ENCODE measurements around the gene IGF2BP3. TPM values are rescaled to one million over a fixed set of nuclear protein-coding genes. Genes with fewer than 3 reads are reported as not detected.
"Not testable (repeated sequence)": the region's sequence is repeated elsewhere in the genome, so short reads cannot be mapped to it uniquely, and the experiment has no call there.

Gene IGF2BP3
- 1 to 10 TPM in 1 of 2 experiments, under 1 TPM in 1; 0.64 to 1.1 TPM for total RNA-seq

GRCh38 chr7:23470330-23471105 is at the start of gene IGF2BP3:
TSS of gene IGF2BP3 (minus strand) at chr7:23470491. CDS start at chr7:23470110, 381 bp downstream.
- Mint-ChIP-seq H3K4me1 (peaks cover 36% of the 10 kb centered on the region), H3K4me3 (peak within 1 kb of the TSS; percentile 77), H3K27me3 (peaks cover 58% of the 10 kb centered on the region), H3K9me3 (ENCODE audit: low read depth) (no peaks in the 10 kb centered on the region), H3K36me3 (ENCODE audit: low read depth) (peaks cover 2% of the 10 kb centered on the region), H3K27ac (peak within 1 kb of the TSS; percentile 42)
- ChIA-PET CTCF (no interaction called here), POLR2A (no interaction called here)
- ATAC-seq (no peak), DNase-seq (peak; percentile 66)
- intact Hi-C loops (cut with DNase I, micrococcal nuclease) = loop anchor here (2.0 to 10.0 kb wide), 8 partner anchors 62 to 1102 kb away; partner anchors contain the start of genes HYCC1 (in 1 of the 2), NPY (in 1 of the 2), NUP42 (in 1 of the 2) and PALS2 (in 1 of the 2)

- peaks cover 22% of the 10 kb centered on the region for H3K4me1 Mint-ChIP-seq
- DNase-seq (peak; percentile 40), ATAC-seq (peak; percentile 88)
- no peak overlapping the region for H3K4me3 Mint-ChIP-seq
- peaks cover 75% of the 10 kb centered on the region for H3K36me3 Mint-ChIP-seq (ENCODE audit: low read depth)
- H3K27ac Mint-ChIP-seq = peak overlapping the region; percentile 82
- ChIA-PET CTCF (interaction anchor here (0.6 to 1.4 kb wide), 4 partner anchors 10 to 241 kb away, joined by 3 to 5 read pairs (median 4); no protein-coding TSS in a partner anchor), POLR2A (no interaction called here)
- intact Hi-C loops (cut with DNase I, micrococcal nuclease) = loop anchor here in 1 of 2 experiments (2.0 kb wide), 1 partner anchor 16 kb away; the partner anchor contains the start of gene TRA2A
- no peaks in the 10 kb centered on the region for H3K27me3 Mint-ChIP-seq
- H3K9me3 Mint-ChIP-seq (ENCODE audit: low read depth) = peaks cover 2% of the 10 kb centered on the region
Observed at GRCh38 chr7:23514755-23515154, 44.5 kb upstream of the IGF2BP3 start.

DNA sequence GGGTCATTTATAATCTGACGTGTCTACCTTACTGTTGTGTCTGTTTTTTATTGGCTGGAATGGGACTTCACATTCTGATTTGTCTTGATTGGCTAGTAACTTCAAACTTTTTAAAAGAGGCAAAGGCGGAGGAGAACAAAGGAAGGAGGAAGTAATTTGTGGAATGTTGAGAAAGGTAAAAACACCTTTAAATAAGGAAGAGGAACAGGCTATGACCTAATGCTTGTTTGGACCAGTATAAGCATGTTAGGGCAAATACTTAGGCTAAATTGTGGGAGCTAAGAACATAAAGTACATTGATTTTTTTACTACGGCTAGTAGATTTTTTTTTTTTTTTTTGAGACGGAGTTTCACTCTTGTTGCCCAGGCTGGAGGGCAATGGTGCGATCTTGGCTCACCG is 43.5 kb upstream of the IGF2BP3 start:
- H3K36me3 Mint-ChIP-seq (ENCODE audit: low read depth) = peaks cover 73% of the 10 kb centered on the region
- H3K9me3 Mint-ChIP-seq (ENCODE audit: low read depth); DNase-seq; H3K4me3 Mint-ChIP-seq; ATAC-seq; H3K27ac Mint-ChIP-seq; H3K27me3 Mint-ChIP-seq: not testable (repeated sequence)
- intact Hi-C loops (cut with DNase I, micrococcal nuclease) = loop anchor here in 1 of 2 experiments (2.0 kb wide), 1 partner anchor 17 kb away; the partner anchor contains the start of gene TRA2A
- ChIA-PET CTCF (interaction anchor here (0.8 to 1.4 kb wide), 2 partner anchors 9 to 15 kb away, joined by 3 to 4 read pairs; no protein-coding TSS in a partner anchor), POLR2A (interaction anchor here (0.7 kb wide), 1 partner anchor 19 kb away, joined by 9 read pairs; no protein-coding TSS in a partner anchor)
- peaks cover 22% of the 10 kb centered on the region for H3K4me1 Mint-ChIP-seq

GRCh38 chr7:23494009-23494408 is 23.7 kb upstream of the IGF2BP3 start:
- H3K27me3 Mint-ChIP-seq = no peaks in the 10 kb centered on the region
- H3K36me3 Mint-ChIP-seq (ENCODE audit: low read depth) = peaks cover 5% of the 10 kb centered on the region
- H3K27ac Mint-ChIP-seq = no peak overlapping the region
- ChIA-PET CTCF (interaction anchor here (0.6 kb wide), 1 partner anchor 76 kb away, joined by 3 read pairs; no protein-coding TSS in a partner anchor), POLR2A (no interaction called here)
- peaks cover 2% of the 10 kb centered on the region for H3K4me1 Mint-ChIP-seq
- ATAC-seq (no peak), DNase-seq (no peak)
- intact Hi-C loops (cut with DNase I, micrococcal nuclease) = no loop called here
- H3K4me3 Mint-ChIP-seq = no peak overlapping the region
- H3K9me3 Mint-ChIP-seq (ENCODE audit: low read depth) = no peaks in the 10 kb centered on the region

GRCh38 chr7:23491502-23491901 is 21.2 kb upstream of the IGF2BP3 start:
- H3K4me1 Mint-ChIP-seq = peaks cover 2% of the 10 kb centered on the region
- ChIA-PET POLR2A (no interaction called here), CTCF (interaction anchor here (1.0 kb wide), 1 partner anchor 234 kb away, joined by 3 read pairs; no protein-coding TSS in a partner anchor)
- no peaks in the 10 kb centered on the region for H3K27me3 Mint-ChIP-seq
- peak overlapping the region; percentile 78 for H3K4me3 Mint-ChIP-seq
- no peak for DNase-seq
- intact Hi-C loops (cut with DNase I, micrococcal nuclease) = no loop called here
- H3K36me3 Mint-ChIP-seq (ENCODE audit: low read depth) = no peaks in the 10 kb centered on the region
- no peak overlapping the region for H3K27ac Mint-ChIP-seq
- no peaks in the 10 kb centered on the region for H3K9me3 Mint-ChIP-seq (ENCODE audit: low read depth)
- ATAC-seq = no peak

- DNase-seq = peak; percentile 67
- CTCF ChIA-PET = interaction anchor here (0.9 to 1.5 kb wide), 3 partner anchors 13 to 234 kb away, joined by 3 to 5 read pairs (median 3); no protein-coding TSS in a partner anchor
- Mint-ChIP-seq H3K4me3 (peak overlapping the region; percentile 78), H3K36me3 (ENCODE audit: low read depth) (no peaks in the 10 kb centered on the region), H3K9me3 (ENCODE audit: low read depth) (no peaks in the 10 kb centered on the region), H3K4me1 (peaks cover 2% of the 10 kb centered on the region), H3K27me3 (no peaks in the 10 kb centered on the region), H3K27ac (peak overlapping the region; percentile 83)
- intact Hi-C loops (cut with DNase I, micrococcal nuclease) = loop anchor here in 1 of 2 experiments (1.0 kb wide), 1 partner anchor 41 kb away; the partner anchor contains the start of gene TRA2A
- POLR2A ChIA-PET = interaction anchor here (0.6 kb wide), 1 partner anchor 210 kb away, joined by 3 read pairs; no protein-coding TSS in a partner anchor
- peak; percentile 87 for ATAC-seq
Observed at GRCh38 chr7:23490357-23491135, 20.3 kb upstream of the IGF2BP3 start.

DNA sequence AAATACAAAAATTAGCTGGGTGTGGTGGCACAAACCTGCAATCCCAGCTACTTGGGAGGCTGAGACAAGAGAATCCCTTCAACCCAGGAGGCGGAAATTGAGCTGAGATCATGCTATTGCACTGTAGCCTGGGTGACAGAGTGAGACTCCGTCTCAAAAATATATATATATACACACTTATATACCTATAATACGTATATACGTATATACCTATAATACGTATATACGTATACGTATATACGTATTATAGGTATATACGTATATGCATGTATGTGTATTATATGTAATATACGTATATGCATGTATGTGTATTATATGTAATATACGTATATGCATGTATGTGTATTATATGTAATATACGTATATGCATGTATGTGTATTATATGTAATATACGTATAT is 18.4 kb upstream of the IGF2BP3 start:
- H3K9me3 Mint-ChIP-seq (ENCODE audit: low read depth); DNase-seq; H3K36me3 Mint-ChIP-seq (ENCODE audit: low read depth); H3K4me3 Mint-ChIP-seq; H3K4me1 Mint-ChIP-seq; intact Hi-C loops (cut with DNase I, micrococcal nuclease); H3K27ac Mint-ChIP-seq; H3K27me3 Mint-ChIP-seq; ATAC-seq; POLR2A ChIA-PET: not testable (repeated sequence)
- CTCF ChIA-PET = interaction anchor here (0.7 kb wide), 2 partner anchors 181 to 186 kb away, joined by 3 read pairs; no protein-coding TSS in a partner anchor

GRCh38 chr7:23487670-23488069 is 17.4 kb upstream of the IGF2BP3 start:
- DNase-seq (no peak), ATAC-seq (no peak)
- ChIA-PET CTCF (interaction anchor here (0.6 to 1.6 kb wide), 3 partner anchors 22 to 1315 kb away, joined by 3 read pairs; no protein-coding TSS in a partner anchor), POLR2A (no interaction called here)
- H3K4me3 Mint-ChIP-seq = no peak overlapping the region
- H3K9me3 Mint-ChIP-seq (ENCODE audit: low read depth) = no peaks in the 10 kb centered on the region
- intact Hi-C loops (cut with DNase I, micrococcal nuclease) = no loop called here
- no peaks in the 10 kb centered on the region for H3K36me3 Mint-ChIP-seq (ENCODE audit: low read depth)
- H3K27ac Mint-ChIP-seq = no peak overlapping the region
- peaks cover 2% of the 10 kb centered on the region for H3K4me1 Mint-ChIP-seq
- no peaks in the 10 kb centered on the region for H3K27me3 Mint-ChIP-seq

DNA sequence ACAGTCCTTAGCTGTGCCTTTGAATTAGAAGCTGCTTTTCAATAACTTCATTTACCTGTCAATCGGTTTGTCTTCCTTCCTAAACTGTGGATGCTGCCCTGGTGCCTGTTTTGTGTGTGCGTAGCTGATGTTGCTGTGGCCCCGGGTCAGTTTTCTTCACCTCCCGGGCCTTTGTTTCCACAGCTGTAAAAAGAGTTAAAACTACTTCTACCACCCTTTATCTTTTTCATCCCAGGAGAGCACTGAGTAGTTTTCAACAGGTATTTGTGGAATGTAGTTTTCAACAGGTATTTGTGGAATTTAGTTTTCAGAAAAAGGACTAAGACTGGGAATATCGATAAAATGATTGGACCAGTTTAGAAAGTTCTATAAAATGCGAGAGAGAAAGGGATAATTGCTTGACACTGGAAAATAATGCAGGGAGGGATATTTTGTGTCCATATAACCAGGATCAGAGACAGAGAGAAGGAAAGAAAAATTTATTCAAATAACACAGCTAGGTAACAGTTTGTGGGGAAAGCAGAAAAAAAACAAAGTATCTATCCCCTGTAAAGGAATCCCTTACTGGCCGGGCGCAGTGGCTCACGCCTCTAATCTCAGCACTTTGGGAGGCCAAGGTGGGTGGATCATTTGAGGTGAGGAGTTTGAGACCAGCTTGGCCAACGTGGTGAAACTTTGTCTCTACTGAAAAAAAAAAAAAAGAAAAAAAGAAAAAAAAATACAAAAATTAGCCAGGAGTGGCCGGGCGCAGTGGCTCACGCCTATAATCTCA is 15.9 kb upstream of the IGF2BP3 start:
- Mint-ChIP-seq H3K9me3 (ENCODE audit: low read depth) (no peaks in the 10 kb centered on the region), H3K27ac (no peak overlapping the region)
- POLR2A ChIA-PET = no interaction called here

DNA sequence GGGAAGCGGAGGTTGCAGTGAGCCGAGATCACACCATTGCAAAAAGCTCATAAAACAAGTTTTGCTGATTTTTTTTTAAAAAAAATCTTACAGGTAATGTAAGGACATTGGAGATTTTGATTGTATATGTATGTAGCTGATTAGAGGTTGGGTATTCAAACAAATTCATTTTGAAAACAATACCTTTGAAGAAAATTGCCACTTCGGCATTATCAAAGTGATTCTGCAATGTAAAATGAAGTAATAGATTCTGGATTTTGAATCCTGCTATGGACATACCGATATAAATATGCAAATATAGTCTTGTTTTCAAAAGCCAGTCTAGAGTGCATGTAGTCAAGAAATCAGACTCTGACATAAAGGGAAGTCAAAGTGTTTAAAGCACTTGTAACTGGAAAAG is 12.4 kb upstream of the IGF2BP3 start:
- Mint-ChIP-seq H3K4me1 (no peaks in the 10 kb centered on the region), H3K9me3 (ENCODE audit: low read depth) (no peaks in the 10 kb centered on the region), H3K27ac (no peak overlapping the region), H3K36me3 (ENCODE audit: low read depth) (no peaks in the 10 kb centered on the region), H3K4me3 (no peak overlapping the region), H3K27me3 (peaks cover 14% of the 10 kb centered on the region)
- ATAC-seq = no peak
- ChIA-PET POLR2A (interaction anchor here (0.6 kb wide), 1 partner anchor 13 kb away, joined by 5 read pairs; no protein-coding TSS in a partner anchor), CTCF (interaction anchor here (0.7 to 1.3 kb wide), 3 partner anchors 64 to 209 kb away, joined by 3 to 4 read pairs (median 4); no protein-coding TSS in a partner anchor)
- DNase-seq = no peak
- intact Hi-C loops (cut with DNase I, micrococcal nuclease) = no loop called here

More for the DNA sequence above, 15.9 kb upstream of the IGF2BP3 start:
- CTCF ChIA-PET = interaction anchor here (0.6 kb wide), 2 partner anchors 39 to 185 kb away, joined by 3 read pairs; no protein-coding TSS in a partner anchor
- intact Hi-C loops (cut with DNase I, micrococcal nuclease) = no loop called here
- Mint-ChIP-seq H3K27me3 (peaks cover 4% of the 10 kb centered on the region), H3K4me1 (peaks cover 2% of the 10 kb centered on the region), H3K36me3 (ENCODE audit: low read depth) (no peaks in the 10 kb centered on the region), H3K4me3 (no peak overlapping the region)
- DNase-seq = no peak
- no peak for ATAC-seq
